Panc1 (cell line): ENCODE measurements around the gene IRX1. TPM values are rescaled to one million over a fixed set of nuclear protein-coding genes. Genes with fewer than 3 reads are reported as not detected.

Source experiments
- ATAC-seq: fragments of 200-7000 bp; cut with Tn5 transposase; 2 replicates; pipeline ENCODE4 v1.9.1; 2020; ENCODE audit warnings: mild to moderate bottlenecking, moderate library complexity
- BruUV-seq: library from RNA; stranded (reverse); fragments of 400-500 nt; replicated peaks from 2 replicates; lab custom pipeline; 2021; lab: Mats Ljungman, UMichigan
- CTCF ChIA-PET: fragments of 300-600 bp; sonication (Branson Sonifier 250); formaldehyde crosslinking; loops from one replicate; lab custom pipeline; 2022; ENCODE audit warnings: antibody characterized with exemption; lab: Charles Lee
- POLR2A ChIA-PET: fragments of 300-600 bp; sonication (Branson Sonifier 250); formaldehyde crosslinking; loops from one replicate; lab custom pipeline; 2022; ENCODE audit warnings: antibody characterized with exemption; lab: Charles Lee
- DNase-seq: peaks from one replicate; pipeline ENCODE4 v3.0.0-alpha.2; 2010; ENCODE audit warnings: low read depth, low spot score
- H3K27ac ChIP-seq: 2 replicates; pipeline ENCODE4 v1.5.1; 2011; ENCODE audit warnings: mild to moderate bottlenecking, low read length, inconsistent platforms
- H3K27me3 ChIP-seq: fragments of 200-500 bp; sonication (Bioruptor generic); 2 replicates; pipeline ENCODE4 v1.6.0; 2014; ENCODE audit warnings: low read length, inconsistent platforms; ENCODE audit not compliant: control insufficient read depth, insufficient read depth
- H3K36me3 ChIP-seq: fragments of 200-500 bp; sonication (Bioruptor generic); 2 replicates; pipeline ENCODE4 v1.5.1; 2014; ENCODE audit warnings: inconsistent platforms, mild to moderate bottlenecking, low read length, moderate library complexity; ENCODE audit not compliant: control insufficient read depth, insufficient read depth
- H3K4me1 ChIP-seq: 2 replicates; pipeline ENCODE4 v1.5.1; 2011; ENCODE audit warnings: inconsistent platforms, mild to moderate bottlenecking, low read length, moderate library complexity; ENCODE audit not compliant: control insufficient read depth, insufficient read depth
- H3K4me3 ChIP-seq, 2 experiments: 2 replicates each; pipeline ENCODE4 v1.5.1; 2011 to 2012; ENCODE audit warnings: low read depth in 2 of 2, low read length in 2 of 2, mild to moderate bottlenecking in 2 of 2, inconsistent platforms in 1 of 2, moderate library complexity in 1 of 2
- H3K9me3 ChIP-seq: fragments of 200-500 bp; sonication (Bioruptor generic); 2 replicates; pipeline ENCODE4 v1.5.1; 2014; ENCODE audit warnings: low read depth, mild to moderate bottlenecking, inconsistent platforms, low read length, moderate library complexity; ENCODE audit not compliant: control insufficient read depth, insufficient read depth
- POLR2AphosphoS5 ChIP-seq: IDR thresholded peaks from 2 replicates; pipeline ENCODE4 v1.6.1; 2012; ENCODE audit warnings: mild to moderate bottlenecking, low read depth, low read length, moderate library complexity
- SIN3A ChIP-seq: IDR thresholded peaks from 2 replicates; pipeline ENCODE4 v1.6.1; 2012; ENCODE audit warnings: low read depth, mild to moderate bottlenecking, low read length, moderate library complexity, borderline replicate concordance; ENCODE audit not compliant: insufficient read depth
- TCF7L2 ChIP-seq: IDR thresholded peaks from 2 replicates; pipeline ENCODE4 v1.6.1; 2011; ENCODE audit warnings: mild to moderate bottlenecking, low read depth, low read length, inconsistent platforms
- in situ Hi-C: cut with HindIII; loops from 2 replicates; pipeline ENCODE4 v1.10.0; 2016; ENCODE audit warnings: low sequenced_read_pairs, low pct_unique_long_range_greater_than_20kb
- intact Hi-C: fragments of 100-400 bp; cut with micrococcal nuclease; formaldehyde crosslinking; loops from one replicate; pipeline ENCODE4 v1.10.0; 2022; ENCODE audit not compliant: unreplicated experiment
- total RNA-seq: library from RNA; stranded (reverse); gene quantifications from one replicate; pipeline ENCODE4 v1.2.1, GENCODE V29; 2021; ENCODE audit not compliant: unreplicated experiment
- TF ChIP-seq, protein P1 (sequence below): fragments of 450-650 bp; IDR thresholded peaks from 2 replicates; pipeline ENCODE4 v1.5.1; 2017; ENCODE audit warnings: mild to moderate bottlenecking
- TF ChIP-seq, protein P2 (sequence below), 2 experiments: IDR thresholded peaks; 2 replicates each; pipeline ENCODE4 v1.6.1; 2011 to 2012; ENCODE audit warnings: low read depth in 2 of 2, control low read depth in 1 of 2, low read length in 1 of 2, mild to moderate bottlenecking in 1 of 2, moderate library complexity in 1 of 2; ENCODE audit not compliant: insufficient read depth in 1 of 2

The IRX1 gene
- total RNA-seq, 1 experiment from 2014 or later, result not detected

DNA sequence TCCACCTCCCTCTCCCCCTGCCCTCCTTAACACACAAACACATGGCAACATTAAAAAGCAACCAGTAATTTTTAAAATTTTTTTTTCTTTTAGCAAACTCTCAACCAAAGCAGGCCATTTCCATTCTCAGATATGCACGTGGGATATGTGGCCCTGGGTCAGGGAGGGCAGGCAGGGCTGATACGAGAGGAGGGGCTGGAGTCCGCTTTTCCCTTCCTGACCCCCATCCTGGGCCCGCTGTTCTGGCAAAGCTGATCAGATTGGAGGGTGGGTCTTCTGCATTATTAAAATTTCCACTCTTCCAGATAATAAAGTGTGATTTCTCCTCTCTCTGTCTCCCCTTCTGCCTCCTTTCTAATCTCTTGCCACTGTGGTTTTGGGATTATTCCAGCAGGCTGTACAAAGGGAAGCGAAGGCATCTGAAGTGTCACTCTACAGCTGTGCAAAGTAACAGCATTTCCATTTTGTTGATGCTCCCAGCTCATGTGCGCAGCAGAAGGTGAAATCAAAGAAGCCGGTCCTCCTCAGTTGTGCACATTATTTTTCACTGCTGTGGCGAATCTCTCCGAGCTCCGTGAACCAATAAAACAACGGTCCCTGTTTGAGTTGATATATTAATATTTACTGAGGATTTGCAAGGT lies 12.0 kb downstream of the IRX1 start:
- ATAC-seq, result no peak
- no peaks in the 10 kb centered on the region for H3K36me3 ChIP-seq
- TF ChIP-seq SIN3A, result no peak
- TF ChIP-seq, protein P1, sequence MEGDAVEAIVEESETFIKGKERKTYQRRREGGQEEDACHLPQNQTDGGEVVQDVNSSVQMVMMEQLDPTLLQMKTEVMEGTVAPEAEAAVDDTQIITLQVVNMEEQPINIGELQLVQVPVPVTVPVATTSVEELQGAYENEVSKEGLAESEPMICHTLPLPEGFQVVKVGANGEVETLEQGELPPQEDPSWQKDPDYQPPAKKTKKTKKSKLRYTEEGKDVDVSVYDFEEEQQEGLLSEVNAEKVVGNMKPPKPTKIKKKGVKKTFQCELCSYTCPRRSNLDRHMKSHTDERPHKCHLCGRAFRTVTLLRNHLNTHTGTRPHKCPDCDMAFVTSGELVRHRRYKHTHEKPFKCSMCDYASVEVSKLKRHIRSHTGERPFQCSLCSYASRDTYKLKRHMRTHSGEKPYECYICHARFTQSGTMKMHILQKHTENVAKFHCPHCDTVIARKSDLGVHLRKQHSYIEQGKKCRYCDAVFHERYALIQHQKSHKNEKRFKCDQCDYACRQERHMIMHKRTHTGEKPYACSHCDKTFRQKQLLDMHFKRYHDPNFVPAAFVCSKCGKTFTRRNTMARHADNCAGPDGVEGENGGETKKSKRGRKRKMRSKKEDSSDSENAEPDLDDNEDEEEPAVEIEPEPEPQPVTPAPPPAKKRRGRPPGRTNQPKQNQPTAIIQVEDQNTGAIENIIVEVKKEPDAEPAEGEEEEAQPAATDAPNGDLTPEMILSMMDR, result no peak
- TF ChIP-seq POLR2AphosphoS5, result no peak
- TF ChIP-seq TCF7L2, result no peak
- TF ChIP-seq, protein P2, sequence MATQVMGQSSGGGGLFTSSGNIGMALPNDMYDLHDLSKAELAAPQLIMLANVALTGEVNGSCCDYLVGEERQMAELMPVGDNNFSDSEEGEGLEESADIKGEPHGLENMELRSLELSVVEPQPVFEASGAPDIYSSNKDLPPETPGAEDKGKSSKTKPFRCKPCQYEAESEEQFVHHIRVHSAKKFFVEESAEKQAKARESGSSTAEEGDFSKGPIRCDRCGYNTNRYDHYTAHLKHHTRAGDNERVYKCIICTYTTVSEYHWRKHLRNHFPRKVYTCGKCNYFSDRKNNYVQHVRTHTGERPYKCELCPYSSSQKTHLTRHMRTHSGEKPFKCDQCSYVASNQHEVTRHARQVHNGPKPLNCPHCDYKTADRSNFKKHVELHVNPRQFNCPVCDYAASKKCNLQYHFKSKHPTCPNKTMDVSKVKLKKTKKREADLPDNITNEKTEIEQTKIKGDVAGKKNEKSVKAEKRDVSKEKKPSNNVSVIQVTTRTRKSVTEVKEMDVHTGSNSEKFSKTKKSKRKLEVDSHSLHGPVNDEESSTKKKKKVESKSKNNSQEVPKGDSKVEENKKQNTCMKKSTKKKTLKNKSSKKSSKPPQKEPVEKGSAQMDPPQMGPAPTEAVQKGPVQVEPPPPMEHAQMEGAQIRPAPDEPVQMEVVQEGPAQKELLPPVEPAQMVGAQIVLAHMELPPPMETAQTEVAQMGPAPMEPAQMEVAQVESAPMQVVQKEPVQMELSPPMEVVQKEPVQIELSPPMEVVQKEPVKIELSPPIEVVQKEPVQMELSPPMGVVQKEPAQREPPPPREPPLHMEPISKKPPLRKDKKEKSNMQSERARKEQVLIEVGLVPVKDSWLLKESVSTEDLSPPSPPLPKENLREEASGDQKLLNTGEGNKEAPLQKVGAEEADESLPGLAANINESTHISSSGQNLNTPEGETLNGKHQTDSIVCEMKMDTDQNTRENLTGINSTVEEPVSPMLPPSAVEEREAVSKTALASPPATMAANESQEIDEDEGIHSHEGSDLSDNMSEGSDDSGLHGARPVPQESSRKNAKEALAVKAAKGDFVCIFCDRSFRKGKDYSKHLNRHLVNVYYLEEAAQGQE (IDR thresholded peaks at IDR 0.05; ENCODE audit: insufficient read depth in 1 of 2, low read depth in 2 of 2, low read length in 1 of 2), result no peak
- DNase-seq, result no peak
- no peak overlapping the region for H3K27ac ChIP-seq
- intact Hi-C loops, result no loop called here
- no TSS peak for BruUV-seq
- no peaks in the 10 kb centered on the region for H3K9me3 ChIP-seq
- ChIA-PET CTCF (no interaction called here), POLR2A (no interaction called here)
- in situ Hi-C loops, result no loop called here
- H3K4me1 ChIP-seq, result no peaks in the 10 kb centered on the region
- no peak overlapping the region for H3K4me3 ChIP-seq
- H3K27me3 ChIP-seq, result no peaks in the 10 kb centered on the region

DNA sequence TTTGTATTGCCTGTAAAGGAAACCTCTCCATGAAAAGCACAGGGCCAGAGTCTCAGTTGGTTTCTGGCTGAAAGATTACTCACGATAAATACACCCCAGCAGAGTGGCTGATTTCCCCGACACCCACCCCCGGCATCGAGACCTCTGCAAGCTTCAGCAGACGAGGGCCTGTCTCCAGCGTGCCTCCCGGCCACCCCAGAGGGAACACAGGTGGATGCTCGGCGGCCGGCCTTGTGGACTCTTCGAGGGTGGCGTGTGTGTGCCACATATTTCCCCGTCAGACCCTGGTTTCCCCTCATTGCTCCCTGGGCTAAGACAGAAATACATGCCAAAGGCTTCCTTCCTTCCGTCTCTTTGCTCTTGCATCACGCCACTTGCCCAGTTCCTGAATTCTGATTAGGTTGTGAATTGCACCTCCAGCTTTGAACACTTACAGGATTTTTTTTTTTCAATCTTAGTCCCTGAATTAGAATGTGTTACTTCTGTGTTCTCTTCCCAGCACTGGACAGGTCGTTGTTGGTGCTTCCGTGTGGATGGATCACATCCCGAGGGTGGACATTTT lies 13.6 kb downstream of the IRX1 start:
- in situ Hi-C loops, result no loop called here
- H3K27ac ChIP-seq, result no peak overlapping the region
- H3K4me3 ChIP-seq, result no peak overlapping the region
- ChIA-PET POLR2A (no interaction called here), CTCF (no interaction called here)
- H3K4me1 ChIP-seq, result no peaks in the 10 kb centered on the region
- no peaks in the 10 kb centered on the region for H3K27me3 ChIP-seq
- intact Hi-C loops, result no loop called here
- DNase-seq, result no peak
- no peaks in the 10 kb centered on the region for H3K9me3 ChIP-seq
- BruUV-seq, result no TSS peak
- TF ChIP-seq, protein P1, result no peak
- TF ChIP-seq, protein P2 (IDR thresholded peaks at IDR 0.05; ENCODE audit: insufficient read depth in 1 of 2, low read depth in 2 of 2, low read length in 1 of 2), result no peak
- TF ChIP-seq TCF7L2 (no peak), SIN3A (no peak), POLR2AphosphoS5 (no peak)
- H3K36me3 ChIP-seq, result no peaks in the 10 kb centered on the region
- ATAC-seq, result no peak
